Activated B cell treated with CpG ODN at 0.5 μM for 24 hours (primary cell): ENCODE data around the gene LOXHD1. TPM values are rescaled to one million over a fixed set of nuclear protein-coding genes. Genes with fewer than 3 reads are reported as not detected.

Experiments used
- ATAC-seq: fragments of 200-7000 bp; cut with Tn5 transposase; one replicate; pipeline ENCODE4 v1.10.0; 2021; ENCODE audit warnings: low read depth, mild to moderate bottlenecking, moderate library complexity
- CTCF ChIA-PET: fragments of 350-600 bp; sonication (Branson Sonifier 250); formaldehyde crosslinking; loops from one replicate; lab custom pipeline; 2021; ENCODE audit warnings: antibody characterized with exemption; lab: Charles Lee
- POLR2A ChIA-PET: fragments of 350-600 bp; sonication (Branson Sonifier 250); formaldehyde crosslinking; loops from one replicate; lab custom pipeline; 2021; ENCODE audit warnings: antibody characterized with exemption; lab: Charles Lee
- DNase-seq: peaks from one replicate; pipeline ENCODE4 v3.0.0; 2022
- H3K27ac Mint-ChIP-seq: one replicate; pipeline ENCODE4 v1.8.0; 2020; ENCODE audit warnings: mixed read lengths
- H3K27me3 Mint-ChIP-seq: one replicate; pipeline ENCODE4 v1.8.0; 2021; ENCODE audit warnings: mixed read lengths
- H3K36me3 Mint-ChIP-seq: one replicate; pipeline ENCODE4 v1.8.0; 2021; ENCODE audit warnings: low read depth, mixed read lengths
- H3K4me1 Mint-ChIP-seq: one replicate; pipeline ENCODE4 v1.8.0; 2021; ENCODE audit warnings: mixed read lengths
- H3K4me3 Mint-ChIP-seq: one replicate; pipeline ENCODE4 v1.8.0; 2020; ENCODE audit warnings: mild to moderate bottlenecking, mixed read lengths
- H3K9me3 Mint-ChIP-seq: one replicate; pipeline ENCODE4 v1.8.0; 2020; ENCODE audit warnings: mixed read lengths
- CTCF ChIP-seq: fragments of 200-600 bp; IDR thresholded peaks from one replicate; pipeline ENCODE4 v1.8.0; 2022; ENCODE audit warnings: antibody characterized with exemption, mild to moderate bottlenecking
- intact Hi-C: fragments of 100-400 bp; cut with micrococcal nuclease; formaldehyde crosslinking; loops from one replicate; pipeline ENCODE4 v1.15.1; 2024
- total RNA-seq: library from RNA; stranded (reverse); gene quantifications from 2 replicates; pipeline ENCODE4 v1.2.3, GENCODE V29; 2022

Gene LOXHD1
- total RNA-seq, 1 donor from 2014 or later: not detected

DNA sequence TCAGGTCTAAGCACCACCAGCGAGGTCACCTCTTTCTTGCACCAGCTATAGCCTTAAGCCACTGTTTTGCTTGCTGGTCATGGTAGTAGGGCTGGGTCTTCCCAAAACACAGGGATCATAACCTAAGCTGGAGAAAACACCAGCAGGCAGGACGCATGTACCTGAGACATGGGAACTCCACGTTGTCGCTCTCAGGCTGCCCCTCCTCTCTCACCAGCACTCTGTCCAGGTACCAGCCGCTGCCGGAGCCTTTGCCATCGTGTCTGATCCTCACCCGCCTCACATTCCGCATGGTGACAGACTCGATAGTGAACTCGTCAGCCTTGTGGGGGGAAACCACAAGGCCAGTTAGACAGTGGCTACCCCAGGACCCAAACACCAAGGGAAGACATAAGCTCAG, 79.5 kb downstream of the LOXHD1 start:
- Mint-ChIP-seq H3K36me3 (no peaks in the 10 kb centered on the region), H3K4me3 (no peak overlapping the region), H3K27me3 (peaks cover 10% of the 10 kb centered on the region), H3K4me1 (no peaks in the 10 kb centered on the region), H3K27ac (no peak overlapping the region), H3K9me3 (peaks cover 15% of the 10 kb centered on the region)
- POLR2A ChIA-PET: no interaction called here
- no peak for DNase-seq
- no peak for ATAC-seq
- CTCF ChIA-PET: no interaction called here
- no peak for TF ChIP-seq CTCF
- intact Hi-C loops: no loop called here

DNA sequence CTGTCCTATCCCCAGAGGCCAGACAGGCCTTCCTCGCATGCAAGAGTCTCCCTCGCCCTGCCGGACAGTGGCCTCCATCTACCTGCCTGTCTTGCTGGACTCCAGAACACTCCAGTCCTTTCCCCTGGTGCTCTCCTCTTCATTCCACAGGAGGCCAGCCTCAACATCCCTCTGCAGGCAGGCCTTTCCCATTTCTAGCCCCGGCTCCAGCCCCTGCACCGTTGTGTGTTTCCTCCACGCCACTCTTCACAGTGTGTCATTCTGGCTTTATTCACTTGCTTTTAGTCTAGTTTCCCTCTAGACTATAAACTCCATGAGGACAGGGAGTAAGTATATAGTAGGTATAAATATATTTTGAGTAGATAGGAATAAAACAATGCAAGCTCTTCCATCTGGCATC, 81.2 kb downstream of the LOXHD1 start:
- Mint-ChIP-seq H3K9me3 (peaks cover 6% of the 10 kb centered on the region), H3K4me1 (no peaks in the 10 kb centered on the region), H3K27me3 (peaks cover 10% of the 10 kb centered on the region), H3K27ac (no peak overlapping the region), H3K4me3 (no peak overlapping the region), H3K36me3 (no peaks in the 10 kb centered on the region)
- intact Hi-C loops: no loop called here
- POLR2A ChIA-PET: no interaction called here
- CTCF ChIA-PET: no interaction called here
- ATAC-seq (no peak), DNase-seq (no peak)
- TF ChIP-seq CTCF: no peak

DNA sequence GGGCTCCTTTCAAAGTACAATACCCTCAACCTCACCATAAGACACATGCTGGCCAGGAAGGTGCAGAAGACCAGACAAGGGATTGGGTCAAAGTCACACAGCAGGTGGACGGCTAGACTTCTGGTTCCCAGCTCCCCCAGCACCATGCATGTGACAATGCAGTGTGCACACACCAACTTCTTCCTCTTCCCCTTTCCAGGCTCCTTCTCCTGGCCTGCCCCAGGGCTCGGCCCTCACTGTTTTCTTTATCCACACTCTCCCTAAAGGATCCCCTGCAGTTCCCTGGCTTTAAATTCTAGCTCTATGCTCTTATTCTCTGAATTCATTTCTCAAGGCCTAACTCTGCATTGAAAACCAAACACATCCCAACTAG, 82.3 kb downstream of the LOXHD1 start:
- no peak for TF ChIP-seq CTCF
- peaks cover 9% of the 10 kb centered on the region for H3K27me3 Mint-ChIP-seq
- H3K36me3 Mint-ChIP-seq: no peaks in the 10 kb centered on the region
- H3K9me3 Mint-ChIP-seq: peaks cover 1% of the 10 kb centered on the region
- H3K4me3 Mint-ChIP-seq: no peak overlapping the region
- intact Hi-C loops: no loop called here
- CTCF ChIA-PET: no interaction called here
- no peaks in the 10 kb centered on the region for H3K4me1 Mint-ChIP-seq
- H3K27ac Mint-ChIP-seq: no peak overlapping the region
- POLR2A ChIA-PET: interaction anchor here (0.7 kb wide), 1 partner anchor 1650 kb away, joined by 11 read pairs; no protein-coding TSS in a partner anchor
- DNase-seq (no peak), ATAC-seq (no peak)

GRCh38 chr18:46574000-46574742, 82.8 kb downstream of the LOXHD1 start:
- Mint-ChIP-seq H3K4me1 (no peaks in the 10 kb centered on the region), H3K36me3 (no peaks in the 10 kb centered on the region), H3K9me3 (no peaks in the 10 kb centered on the region), H3K4me3 (no peak overlapping the region), H3K27me3 (peaks cover 6% of the 10 kb centered on the region), H3K27ac (no peak overlapping the region)
- no peak for DNase-seq
- no peak for TF ChIP-seq CTCF
- CTCF ChIA-PET: no interaction called here
- POLR2A ChIA-PET: interaction anchor here (0.7 kb wide), 1 partner anchor 1649 kb away, joined by 11 read pairs; no protein-coding TSS in a partner anchor
- intact Hi-C loops: no loop called here
- no peak for ATAC-seq

GRCh38 chr18:46573156-46573555, 83.9 kb downstream of the LOXHD1 start:
- H3K4me1 Mint-ChIP-seq: no peaks in the 10 kb centered on the region
- peaks cover 2% of the 10 kb centered on the region for H3K27me3 Mint-ChIP-seq
- ATAC-seq (no peak), DNase-seq (no peak)
- no peak overlapping the region for H3K4me3 Mint-ChIP-seq
- no peaks in the 10 kb centered on the region for H3K36me3 Mint-ChIP-seq
- CTCF ChIA-PET: no interaction called here
- TF ChIP-seq CTCF: no peak
- intact Hi-C loops: no loop called here
- POLR2A ChIA-PET: no interaction called here
- no peaks in the 10 kb centered on the region for H3K9me3 Mint-ChIP-seq
- H3K27ac Mint-ChIP-seq: no peak overlapping the region
